HG02840 (cell line): ENCODE data around the gene EPHA5.
"Not testable (repeated sequence)": the region's sequence is repeated elsewhere in the genome, so short reads cannot be mapped to it uniquely, and the experiment has no call there.

Experiments used
- ATAC-seq: cut with Tn5 transposase; IDR thresholded peaks from one replicate; pipeline ENCODE4 v1.9.1; 2021; ENCODE audit warnings: mild to moderate bottlenecking, moderate library complexity, moderate number of reproducible peaks; ENCODE audit not compliant: unreplicated experiment, low FRiP score

Gene EPHA5

GRCh38 chr4:65391382-65391781, 278.9 kb downstream of the EPHA5 start:
- no peak for ATAC-seq

- no peak for ATAC-seq
Observed at GRCh38 chr4:65386927-65387326, 283.4 kb downstream of the EPHA5 start.

DNA sequence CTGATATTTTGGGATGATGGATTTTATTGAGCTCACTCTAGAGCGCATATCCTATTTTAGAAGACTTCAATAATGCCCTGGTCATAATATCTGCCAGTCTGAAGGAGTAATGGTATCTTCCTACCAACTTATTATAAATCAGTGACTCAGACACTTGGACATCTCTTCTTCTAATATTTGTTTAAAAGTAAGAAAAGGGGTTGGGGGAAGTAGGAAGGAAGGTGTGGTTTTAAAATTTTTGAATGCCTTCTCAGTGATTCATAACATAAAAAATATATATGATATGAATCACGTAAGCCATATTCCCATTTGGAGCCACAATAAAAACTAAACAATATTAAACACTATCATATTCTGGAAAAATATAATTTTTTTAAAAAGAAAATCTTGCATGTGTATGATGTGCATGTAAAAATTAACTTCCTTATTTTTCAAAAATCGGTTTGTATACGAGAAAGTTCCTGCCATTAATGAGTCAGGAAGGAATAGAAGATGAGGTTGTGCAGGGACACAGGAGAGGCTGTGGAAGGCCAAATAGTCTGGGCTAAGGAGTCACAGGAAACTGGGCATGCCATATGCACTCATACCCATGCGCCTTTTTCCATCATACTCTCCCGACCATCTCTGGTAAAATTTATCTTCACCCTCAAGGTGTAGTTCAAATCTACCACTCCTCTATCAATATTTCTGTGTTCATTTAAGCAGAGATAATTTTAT, 286.5 kb downstream of the EPHA5 start:
- no peak for ATAC-seq

GRCh38 chr4:65381648-65382047, 288.6 kb downstream of the EPHA5 start:
- no peak for ATAC-seq

- ATAC-seq, result no peak
Observed at GRCh38 chr4:65370709-65371108, 299.6 kb downstream of the EPHA5 start.

- ATAC-seq, result no peak
Observed at GRCh38 chr4:65367306-65367705, 303.0 kb downstream of the EPHA5 start.

DNA sequence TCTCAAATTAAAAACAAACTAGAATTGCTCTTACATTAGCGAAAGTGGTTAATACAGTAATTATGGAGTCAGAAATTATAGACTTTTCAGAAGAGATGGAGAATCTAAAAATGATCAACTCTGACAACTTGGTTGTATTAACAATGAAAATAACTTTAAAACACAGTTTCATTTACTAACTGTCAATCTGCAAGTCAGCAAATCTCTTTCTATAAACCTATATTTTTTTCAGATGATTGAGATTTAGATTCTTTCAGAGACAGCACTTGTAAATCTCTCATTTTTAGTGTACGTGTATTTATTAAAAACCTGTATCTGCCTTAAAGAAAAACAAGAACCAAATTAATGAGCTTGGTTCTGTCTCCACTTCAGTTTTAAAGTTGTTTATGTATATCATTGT, 311.4 kb downstream of the EPHA5 start:
- ATAC-seq, result no peak

- no peak for ATAC-seq
Observed at GRCh38 chr4:65353098-65353497, 317.2 kb downstream of the EPHA5 start.

GRCh38 chr4:65344278-65344825, 325.9 kb downstream of the EPHA5 start:
- no peak for ATAC-seq

DNA sequence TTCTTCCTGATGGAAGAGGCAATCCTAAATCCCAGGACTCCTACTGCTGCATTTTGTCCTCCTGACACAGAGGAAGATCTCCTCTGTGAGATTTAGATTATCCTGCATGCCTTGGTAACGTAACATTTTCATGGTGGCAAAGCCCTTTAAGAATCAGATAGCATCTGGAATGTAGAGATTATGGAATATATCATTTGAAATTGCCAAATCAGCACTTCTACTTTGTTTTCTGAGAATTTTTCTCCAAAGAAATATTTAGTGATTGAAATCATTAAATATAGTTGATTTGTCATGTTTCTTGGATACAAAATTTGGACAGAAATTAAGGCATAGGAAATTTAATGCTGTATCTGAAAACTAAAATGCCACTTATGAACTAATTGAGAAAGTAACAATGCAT, 326.9 kb downstream of the EPHA5 start:
- no peak for ATAC-seq

DNA sequence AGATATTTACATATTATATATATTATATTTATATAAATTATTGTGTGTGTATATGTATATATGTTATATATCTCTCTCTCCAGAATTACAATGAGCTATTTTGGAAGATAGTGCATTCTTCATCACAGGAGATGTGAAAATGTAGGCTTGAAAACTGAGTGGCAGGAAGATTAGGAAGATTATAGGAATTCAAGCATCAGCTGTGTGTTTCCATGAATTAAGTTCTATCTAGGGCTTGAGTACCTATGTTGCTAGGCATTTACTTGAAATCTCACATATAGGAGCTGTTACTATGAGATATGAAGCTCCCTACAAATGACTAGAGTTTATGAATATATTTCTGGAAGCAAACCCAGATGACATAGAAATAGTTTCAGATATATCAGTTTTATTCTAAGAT, 328.7 kb downstream of the EPHA5 start:
- ATAC-seq, result no peak

DNA sequence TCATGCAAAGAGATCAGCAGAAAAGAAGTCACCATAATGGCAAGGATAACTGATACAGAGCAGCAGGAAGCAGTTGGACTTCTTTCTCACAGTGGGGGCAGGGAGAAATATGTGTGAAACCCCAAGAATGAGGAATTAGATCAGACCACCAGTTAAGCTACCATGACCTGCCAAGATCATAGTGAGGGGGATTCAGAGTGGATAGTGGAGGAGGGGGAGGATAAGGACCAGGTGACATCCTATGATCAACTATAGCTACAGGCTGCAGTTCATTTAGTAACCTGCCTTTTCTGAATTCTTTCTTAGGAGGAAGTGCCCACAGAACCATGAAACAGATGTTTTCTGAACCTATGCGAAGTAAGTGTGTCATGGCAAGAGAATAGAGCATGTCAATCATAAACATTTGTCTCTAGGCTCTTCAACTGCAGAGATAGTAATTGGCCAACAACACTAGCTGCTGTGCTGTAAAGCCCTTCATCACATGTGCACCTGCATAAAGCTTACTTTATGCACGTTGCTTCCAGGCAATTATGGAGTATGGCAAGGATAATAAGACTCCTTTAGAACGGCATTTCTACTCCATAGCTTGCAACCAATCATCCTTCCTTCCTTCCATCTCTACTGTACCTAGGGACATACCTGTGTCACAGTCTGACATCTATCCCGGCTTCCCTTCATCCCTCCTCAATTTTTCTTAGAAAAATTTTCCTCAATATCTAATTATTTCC, 329.7 kb downstream of the EPHA5 start:
- ATAC-seq, result no peak

GRCh38 chr4:65337371-65337770, 332.9 kb downstream of the EPHA5 start:
- ATAC-seq, result no peak

DNA sequence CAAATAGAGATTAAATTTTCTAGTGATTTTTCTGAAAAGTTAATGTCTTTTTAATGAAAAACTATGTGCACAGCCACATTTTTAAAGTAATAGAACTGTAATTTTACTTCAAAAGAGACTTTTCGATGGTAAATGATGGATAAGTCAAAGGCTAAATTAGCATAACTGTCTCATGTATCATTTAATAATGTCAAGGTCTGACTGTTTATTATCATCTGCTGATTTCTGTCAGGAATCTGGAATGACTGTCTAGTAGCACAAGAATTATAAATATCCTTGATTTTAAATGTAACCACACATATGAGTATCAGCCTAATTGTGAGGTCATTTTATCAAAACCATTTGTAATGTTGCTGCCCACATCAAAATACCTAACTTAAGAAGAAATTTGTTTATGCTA, 333.8 kb downstream of the EPHA5 start:
- no peak for ATAC-seq

DNA sequence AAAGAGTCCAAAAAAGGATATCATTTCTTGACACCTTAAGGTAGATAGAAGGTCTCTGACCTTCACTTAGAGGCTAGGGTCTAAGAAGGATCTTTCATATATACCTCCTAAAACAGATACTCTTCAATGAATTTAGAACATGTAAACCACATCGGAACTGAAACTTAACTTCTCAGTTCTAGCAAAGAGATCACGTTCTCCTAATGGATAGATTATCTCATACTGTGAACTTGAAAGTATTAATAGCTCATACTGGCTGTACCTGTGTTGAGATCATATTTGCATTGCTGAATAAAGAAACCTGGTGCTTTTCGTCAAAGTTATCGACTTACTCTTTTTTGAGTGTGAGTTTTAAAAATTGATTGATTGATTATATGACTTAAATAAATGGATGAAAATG, 353.8 kb downstream of the EPHA5 start:
- no peak for ATAC-seq

DNA sequence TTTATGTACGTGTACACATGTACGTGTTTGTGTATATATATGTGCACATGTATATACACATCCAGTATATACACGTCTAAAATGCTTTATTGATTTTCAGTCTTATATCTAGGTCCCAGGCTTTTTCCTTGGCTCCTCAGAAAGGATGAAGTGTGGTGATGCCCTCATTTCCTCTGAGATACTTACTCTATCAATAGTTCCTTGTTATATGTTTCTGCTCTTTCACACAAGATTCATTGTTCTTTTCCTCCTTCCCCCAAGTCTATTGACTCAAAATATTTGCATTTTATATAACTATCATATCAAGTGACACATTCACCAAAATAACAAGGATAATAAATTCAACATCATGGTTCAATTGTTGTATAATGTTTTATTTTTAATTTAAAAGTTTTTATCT, 359.2 kb downstream of the EPHA5 start:
- ATAC-seq, result no peak

- no peak for ATAC-seq
Observed at GRCh38 chr4:65310586-65310985, 359.7 kb downstream of the EPHA5 start.

DNA sequence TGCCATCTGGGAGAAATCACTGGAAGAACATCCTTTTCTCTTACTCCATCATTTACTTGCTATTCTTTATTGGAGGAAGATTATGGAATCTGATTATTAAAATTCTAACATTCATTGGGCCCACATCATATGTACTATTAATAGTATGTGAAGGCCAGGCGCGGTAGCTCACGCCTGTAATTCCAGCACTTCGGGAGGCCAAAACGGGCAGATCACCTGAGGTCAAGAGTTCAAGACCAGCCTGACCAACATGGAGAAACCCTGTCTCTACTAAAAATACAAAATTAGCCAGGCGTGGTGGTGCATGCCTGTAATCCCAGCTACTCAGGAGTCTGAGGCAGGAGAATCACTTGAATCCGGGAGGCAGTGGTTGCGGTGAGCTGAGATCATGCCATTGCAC, 361.7 kb downstream of the EPHA5 start:
- ATAC-seq, result not testable (repeated sequence)

- no peak for ATAC-seq
Observed at GRCh38 chr4:65302145-65302544, 368.1 kb downstream of the EPHA5 start.

- ATAC-seq, result no peak
Observed at GRCh38 chr4:65296246-65296645, 374.0 kb downstream of the EPHA5 start.

GRCh38 chr4:65287071-65287470, 383.2 kb downstream of the EPHA5 start:
- ATAC-seq, result no peak
